Endodermal cell (in vitro differentiated cells): ENCODE data around the gene PAQR3. TPM values are rescaled to one million over a fixed set of nuclear protein-coding genes. Genes with fewer than 3 reads are reported as not detected.
A peak's percentile ranks its signal among the peaks of the same experiment; 100 is the strongest.
"Not testable (repeated sequence)": the region's sequence is repeated elsewhere in the genome, so short reads cannot be mapped to it uniquely, and the experiment has no call there.

Source experiments
- DNase-seq: peaks from one replicate; pipeline ENCODE4 v3.0.0-alpha.2; 2017
- H3K27ac ChIP-seq: 2 replicates; pipeline ENCODE4 v1.5.1; 2013; ENCODE audit warnings: mild to moderate bottlenecking, low read depth, low read length, moderate library complexity
- H3K27me3 ChIP-seq: 2 replicates; pipeline ENCODE4 v1.6.1; 2013; ENCODE audit warnings: mild to moderate bottlenecking, low read length, moderate library complexity; ENCODE audit not compliant: insufficient read depth, control insufficient read depth, poor library complexity, severe bottlenecking
- H3K36me3 ChIP-seq: 2 replicates; pipeline ENCODE4 v1.7.0; 2013; ENCODE audit warnings: mild to moderate bottlenecking, low read length, moderate library complexity; ENCODE audit not compliant: control insufficient read depth, insufficient read depth
- H3K4me1 ChIP-seq: one replicate; pipeline ENCODE4 v1.7.0; 2013; ENCODE audit warnings: low read length; ENCODE audit not compliant: control insufficient read depth, insufficient read depth
- H3K4me3 ChIP-seq: 2 replicates; pipeline ENCODE4 v1.5.1; 2013; ENCODE audit warnings: mild to moderate bottlenecking, low read length, moderate library complexity
- H3K9ac ChIP-seq: 2 replicates; pipeline ENCODE4 v1.6.1; 2013; ENCODE audit warnings: mild to moderate bottlenecking, low read length, moderate library complexity; ENCODE audit not compliant: poor library complexity, severe bottlenecking; ENCODE audit errors: extremely low read depth
- H3K9me3 ChIP-seq: 2 replicates; pipeline ENCODE4 v1.6.1; 2013; ENCODE audit warnings: mild to moderate bottlenecking, low read length, moderate library complexity; ENCODE audit not compliant: control insufficient read depth
- H3K27ac Mint-ChIP-seq: 2 replicates; pipeline ENCODE4 v1.8.0; 2020; ENCODE audit warnings: mixed read lengths
- H3K27me3 Mint-ChIP-seq: 2 replicates; pipeline ENCODE4 v1.8.0; 2021; ENCODE audit warnings: mild to moderate bottlenecking, mixed read lengths; ENCODE audit not compliant: insufficient read depth
- H3K36me3 Mint-ChIP-seq: 2 replicates; pipeline ENCODE4 v1.8.0; 2020; ENCODE audit warnings: low read depth, mixed read lengths
- H3K4me1 Mint-ChIP-seq: 2 replicates; pipeline ENCODE4 v1.8.0; 2020; ENCODE audit warnings: mixed read lengths
- H3K4me3 Mint-ChIP-seq: 2 replicates; pipeline ENCODE4 v1.8.0; 2020; ENCODE audit warnings: mild to moderate bottlenecking, moderate library complexity, mixed read lengths
- H3K9me3 Mint-ChIP-seq: 2 replicates; pipeline ENCODE4 v1.8.0; 2020; ENCODE audit warnings: mild to moderate bottlenecking, mixed read lengths
- CTCF ChIP-seq: fragments of 200-600 bp; sonication (generic); conservative IDR thresholded peaks from 2 replicates; pipeline ENCODE4 v1.5.0; 2021; ENCODE audit warnings: antibody characterized with exemption, mild to moderate bottlenecking
- WGBS, 2 experiments: methylation state at CpG; one replicate each; pipeline versions ENCODE4 v1.1.5 to v1.1.7; 2013; ENCODE audit warnings: missing lambda C conversion rate in 2 of 2, mixed read lengths in 1 of 2; ENCODE audit not compliant: insufficient coverage in 1 of 2, insufficient read length in 1 of 2; 5-methylcytosine and 5-hydroxymethylcytosine counted together
- total RNA-seq, 2 donors: library from RNA; stranded (reverse); fragmentation: NEBNext Ultra II Directional in 1 of 2; extraction: Animal tissue kit (Norgen Biotek cat#: 25700) in 1 of 2; gene quantifications; 2 replicates in 1 of 2; 3 replicates in 1 of 2; pipeline ENCODE4 v1.2.1, GENCODE V29; 2021

Gene PAQR3
- total RNA-seq, 2 donors from 2014 or later: 31.2 to 37.3 TPM

- WGBS, 2 experiments: 80 to 87% methylated on average over 1 to 4 of the region's 4 CpGs
- Mint-ChIP-seq H3K27me3 (no peaks in the 10 kb centered on the region), H3K9me3 (no peaks in the 10 kb centered on the region), H3K27ac (peak overlapping the region; percentile 31), H3K4me3 (no peak overlapping the region), H3K4me1 (no peaks in the 10 kb centered on the region), H3K36me3 (peaks cover 25% of the 10 kb centered on the region)
- Histone ChIP-seq H3K9ac (no peak overlapping the region), H3K27me3 (no peaks in the 10 kb centered on the region), H3K27ac (no peak overlapping the region), H3K4me1 (no peaks in the 10 kb centered on the region), H3K9me3 (no peaks in the 10 kb centered on the region), H3K36me3 (peaks cover 27% of the 10 kb centered on the region), H3K4me3 (no peak overlapping the region)
- DNase-seq: no peak
- TF ChIP-seq CTCF: no peak
Observed at GRCh38 chr4:78922207-78922606, 17.0 kb downstream of the PAQR3 start.

GRCh38 chr4:78910612-78911011, 28.6 kb downstream of the PAQR3 start:
- Mint-ChIP-seq H3K36me3 (peaks cover 24% of the 10 kb centered on the region), H3K4me3 (no peak overlapping the region), H3K27ac (no peak overlapping the region), H3K4me1 (peaks cover 7% of the 10 kb centered on the region), H3K9me3 (no peaks in the 10 kb centered on the region), H3K27me3 (no peaks in the 10 kb centered on the region)
- no peak for TF ChIP-seq CTCF
- Histone ChIP-seq H3K9me3 (no peaks in the 10 kb centered on the region), H3K4me3 (no peak overlapping the region), H3K4me1 (no peaks in the 10 kb centered on the region), H3K27me3 (no peaks in the 10 kb centered on the region), H3K27ac (no peak overlapping the region), H3K9ac (no peak overlapping the region), H3K36me3 (peaks cover 36% of the 10 kb centered on the region)
- WGBS, 2 experiments: 91 to 93% methylated on average over 2 of the region's 2 CpGs
- DNase-seq: no peak

GRCh38 chr4:78908974-78909373, 30.3 kb downstream of the PAQR3 start:
- WGBS, 2 experiments: 95% methylated on average over 3 to 6 of the region's 6 CpGs
- not testable (repeated sequence) for H3K9me3 Mint-ChIP-seq, H3K9ac ChIP-seq, H3K4me1 Mint-ChIP-seq, H3K27ac Mint-ChIP-seq, H3K4me3 Mint-ChIP-seq, H3K4me1 ChIP-seq, H3K27me3 ChIP-seq, DNase-seq, H3K9me3 ChIP-seq, H3K27ac ChIP-seq, H3K4me3 ChIP-seq, H3K27me3 Mint-ChIP-seq
- H3K36me3 Mint-ChIP-seq: peaks cover 23% of the 10 kb centered on the region
- H3K36me3 ChIP-seq: peaks cover 27% of the 10 kb centered on the region

- H3K27me3 ChIP-seq: no peaks in the 10 kb centered on the region
- Mint-ChIP-seq H3K4me3 (no peak overlapping the region), H3K27me3 (no peaks in the 10 kb centered on the region), H3K36me3 (peaks cover 23% of the 10 kb centered on the region), H3K9me3 (no peaks in the 10 kb centered on the region), H3K27ac (no peak overlapping the region), H3K4me1 (peaks cover 7% of the 10 kb centered on the region)
- DNase-seq: no peak
- H3K9ac ChIP-seq: no peak overlapping the region
- no peaks in the 10 kb centered on the region for H3K9me3 ChIP-seq
- H3K4me1 ChIP-seq: no peaks in the 10 kb centered on the region
- no peak overlapping the region for H3K27ac ChIP-seq
- 91% methylated on average over 6 of the region's 6 CpGs; no CpG with 5 or more reads in 1 of the 2 experiments for WGBS, 2 experiments
- no peak for TF ChIP-seq CTCF
- no peak overlapping the region for H3K4me3 ChIP-seq
- peaks cover 20% of the 10 kb centered on the region for H3K36me3 ChIP-seq
Observed at GRCh38 chr4:78907638-78908037, 31.6 kb downstream of the PAQR3 start.
